HepG2 (cell line): ENCODE results near the gene TBCD. TPM values are rescaled to one million over a fixed set of nuclear protein-coding genes. Genes with fewer than 3 reads are reported as not detected.
A peak's percentile ranks its signal among the peaks of the same experiment; 100 is the strongest.

ENCODE experiments used
- ERF ChIP-seq: IDR thresholded peaks from 2 replicates; pipeline ENCODE4 v1.6.1; 2018; ENCODE audit warnings: missing biosample characterization, missing genetic modification reagents
- FOXM1 ChIP-seq: sonication (generic); formaldehyde crosslinking; IDR thresholded peaks from 2 replicates; pipeline ENCODE4 v1.5.0; 2020; ENCODE audit warnings: missing genetic modification reagents
- HOXA3 ChIP-seq: sonication (generic); formaldehyde crosslinking; IDR thresholded peaks from 2 replicates; pipeline ENCODE4 v1.5.0; 2020; ENCODE audit warnings: missing genetic modification reagents
- MYNN ChIP-seq: sonication (generic); formaldehyde crosslinking; IDR thresholded peaks from 2 replicates; pipeline ENCODE4 v1.4.0; 2020; ENCODE audit warnings: mild to moderate bottlenecking, low read depth, missing genetic modification reagents
- RXRA ChIP-seq: sonication (generic); formaldehyde crosslinking; IDR thresholded peaks from 2 replicates; pipeline ENCODE4 v1.5.1; 2020; ENCODE audit warnings: missing genetic modification reagents
- UBTF ChIP-seq: sonication (generic); formaldehyde crosslinking; IDR thresholded peaks from 2 replicates; pipeline ENCODE4 v1.4.0; 2020; ENCODE audit warnings: mild to moderate bottlenecking, missing genetic modification reagents
- ZBED4 ChIP-seq: sonication (generic); formaldehyde crosslinking; IDR thresholded peaks from 2 replicates; pipeline ENCODE4 v1.4.0; 2020; ENCODE audit warnings: missing genetic modification reagents, borderline replicate concordance
- ZFY ChIP-seq: sonication (generic); formaldehyde crosslinking; IDR thresholded peaks from 2 replicates; pipeline ENCODE4 v1.4.0; 2020; ENCODE audit warnings: missing genetic modification reagents
- ZNF180 ChIP-seq: sonication (generic); formaldehyde crosslinking; IDR thresholded peaks from 2 replicates; pipeline ENCODE4 v1.4.0; 2020; ENCODE audit warnings: low read depth, missing genetic modification reagents, borderline replicate concordance
- ZNF552 ChIP-seq: sonication (generic); formaldehyde crosslinking; IDR thresholded peaks from 2 replicates; pipeline ENCODE4 v1.9.0; 2022; ENCODE audit warnings: missing genetic modification reagents, mild to moderate bottlenecking, borderline replicate concordance
- ZNF605 ChIP-seq: sonication (generic); formaldehyde crosslinking; IDR thresholded peaks from 2 replicates; pipeline ENCODE4 v1.8.0; 2022; ENCODE audit warnings: mild to moderate bottlenecking, missing genetic modification reagents
- ZNF713 ChIP-seq: sonication (generic); formaldehyde crosslinking; IDR thresholded peaks from 2 replicates; pipeline ENCODE4 v1.4.0; 2020; ENCODE audit warnings: mild to moderate bottlenecking, missing genetic modification reagents
- polyA plus RNA-seq, 8 experiments: library from polyadenylated mRNA; depleted of rRNA in 3 of 8; stranded (reverse) in 7 of 8; unstranded in 1 of 8; fragments of >200 nt; fragmentation: Illumina TruSeq in 4 of 8; extraction: Trizol in 4 of 8; gene quantifications; 2 replicates each; pipeline versions ENCODE4 v1.2.1 to v1.2.3, GENCODE V29; 2011 to 2016; ENCODE audit warnings: low read depth in 4 of 8, missing spikeins in 1 of 8, mixed read lengths in 1 of 8; ENCODE audit not compliant: insufficient read depth in 1 of 8
- total RNA-seq, 5 experiments: library from RNA; depleted of rRNA; stranded (reverse); fragments of >200 nt; fragmentation: Illumina TruSeq; extraction: Trizol; gene quantifications; 2 replicates each; pipeline ENCODE4 v1.2.3, GENCODE V29; 2016; ENCODE audit warnings: low read depth in 1 of 5
- TF ChIP-seq, protein P1 (sequence below): sonication (generic); formaldehyde crosslinking; IDR thresholded peaks from 2 replicates; pipeline ENCODE4 v1.4.0; 2020; ENCODE audit warnings: mild to moderate bottlenecking, missing genetic modification reagents
- TF ChIP-seq, protein P2 (sequence below): sonication (generic); formaldehyde crosslinking; IDR thresholded peaks from 2 replicates; pipeline ENCODE4 v1.5.0; 2020; ENCODE audit warnings: mild to moderate bottlenecking, missing genetic modification reagents, borderline replicate concordance
- TF ChIP-seq, protein P3 (sequence below): sonication (generic); formaldehyde crosslinking; IDR thresholded peaks from 2 replicates; pipeline ENCODE4 v1.8.1; 2023; ENCODE audit warnings: mild to moderate bottlenecking, missing genetic modification reagents, borderline replicate concordance
- TF ChIP-seq, protein P4 (sequence below): sonication (generic); formaldehyde crosslinking; IDR thresholded peaks from 2 replicates; pipeline ENCODE4 v1.4.0; 2020; ENCODE audit warnings: missing genetic modification reagents

Gene TBCD
- total and polyA plus RNA-seq, 2 of the 13 experiments (the other 11 are each of a cell fraction or from before 2014, with no cell fraction given) = 33.9 to 54.8 TPM

- 0 out of 2 replicates have a peak, but pooled peaks have one; percentile 56 for TF ChIP-seq ZNF552 (CRISPR knock-in tag)
- TF ChIP-seq ERF (CRISPR knock-in tag) = 0 out of 2 replicates have a peak, but pooled peaks have one; percentile 22
- TF ChIP-seq, protein P1, sequence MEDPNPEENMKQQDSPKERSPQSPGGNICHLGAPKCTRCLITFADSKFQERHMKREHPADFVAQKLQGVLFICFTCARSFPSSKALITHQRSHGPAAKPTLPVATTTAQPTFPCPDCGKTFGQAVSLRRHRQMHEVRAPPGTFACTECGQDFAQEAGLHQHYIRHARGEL (CRISPR knock-in tag) = no peak
- TF ChIP-seq ZNF180 = no peak
- peak; percentile 26; the same call in 1 of the 2 replicates for TF ChIP-seq HOXA3 (CRISPR knock-in tag)
- TF ChIP-seq, protein P2, sequence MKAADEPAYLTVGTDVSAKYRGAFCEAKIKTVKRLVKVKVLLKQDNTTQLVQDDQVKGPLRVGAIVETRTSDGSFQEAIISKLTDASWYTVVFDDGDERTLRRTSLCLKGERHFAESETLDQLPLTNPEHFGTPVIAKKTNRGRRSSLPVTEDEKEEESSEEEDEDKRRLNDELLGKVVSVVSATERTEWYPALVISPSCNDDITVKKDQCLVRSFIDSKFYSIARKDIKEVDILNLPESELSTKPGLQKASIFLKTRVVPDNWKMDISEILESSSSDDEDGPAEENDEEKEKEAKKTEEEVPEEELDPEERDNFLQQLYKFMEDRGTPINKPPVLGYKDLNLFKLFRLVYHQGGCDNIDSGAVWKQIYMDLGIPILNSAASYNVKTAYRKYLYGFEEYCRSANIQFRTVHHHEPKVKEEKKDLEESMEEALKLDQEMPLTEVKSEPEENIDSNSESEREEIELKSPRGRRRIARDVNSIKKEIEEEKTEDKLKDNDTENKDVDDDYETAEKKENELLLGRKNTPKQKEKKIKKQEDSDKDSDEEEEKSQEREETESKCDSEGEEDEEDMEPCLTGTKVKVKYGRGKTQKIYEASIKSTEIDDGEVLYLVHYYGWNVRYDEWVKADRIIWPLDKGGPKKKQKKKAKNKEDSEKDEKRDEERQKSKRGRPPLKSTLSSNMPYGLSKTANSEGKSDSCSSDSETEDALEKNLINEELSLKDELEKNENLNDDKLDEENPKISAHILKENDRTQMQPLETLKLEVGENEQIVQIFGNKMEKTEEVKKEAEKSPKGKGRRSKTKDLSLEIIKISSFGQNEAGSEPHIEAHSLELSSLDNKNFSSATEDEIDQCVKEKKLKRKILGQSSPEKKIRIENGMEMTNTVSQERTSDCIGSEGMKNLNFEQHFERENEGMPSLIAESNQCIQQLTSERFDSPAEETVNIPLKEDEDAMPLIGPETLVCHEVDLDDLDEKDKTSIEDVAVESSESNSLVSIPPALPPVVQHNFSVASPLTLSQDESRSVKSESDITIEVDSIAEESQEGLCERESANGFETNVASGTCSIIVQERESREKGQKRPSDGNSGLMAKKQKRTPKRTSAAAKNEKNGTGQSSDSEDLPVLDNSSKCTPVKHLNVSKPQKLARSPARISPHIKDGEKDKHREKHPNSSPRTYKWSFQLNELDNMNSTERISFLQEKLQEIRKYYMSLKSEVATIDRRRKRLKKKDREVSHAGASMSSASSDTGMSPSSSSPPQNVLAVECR = peak; percentile 82; the same call in 1 of the 2 replicates
- TF ChIP-seq MYNN (CRISPR knock-in tag) = no peak
- TF ChIP-seq ZNF605 (CRISPR knock-in tag) = 0 out of 2 replicates have a peak, but pooled peaks have one; percentile 35
- TF ChIP-seq UBTF = peak; percentile 73
- 0 out of 2 replicates have a peak, but pooled peaks have one; percentile 28 for TF ChIP-seq RXRA (CRISPR knock-in tag)
- TF ChIP-seq, protein P3, sequence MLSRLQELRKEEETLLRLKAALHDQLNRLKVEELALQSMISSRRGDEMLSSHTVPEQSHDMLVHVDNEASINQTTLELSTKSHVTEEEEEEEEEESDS (CRISPR knock-in tag) = no peak
- no peak for TF ChIP-seq ZBED4 (CRISPR knock-in tag)
- TF ChIP-seq ZFY (CRISPR knock-in tag) = no peak
- TF ChIP-seq, protein P4, sequence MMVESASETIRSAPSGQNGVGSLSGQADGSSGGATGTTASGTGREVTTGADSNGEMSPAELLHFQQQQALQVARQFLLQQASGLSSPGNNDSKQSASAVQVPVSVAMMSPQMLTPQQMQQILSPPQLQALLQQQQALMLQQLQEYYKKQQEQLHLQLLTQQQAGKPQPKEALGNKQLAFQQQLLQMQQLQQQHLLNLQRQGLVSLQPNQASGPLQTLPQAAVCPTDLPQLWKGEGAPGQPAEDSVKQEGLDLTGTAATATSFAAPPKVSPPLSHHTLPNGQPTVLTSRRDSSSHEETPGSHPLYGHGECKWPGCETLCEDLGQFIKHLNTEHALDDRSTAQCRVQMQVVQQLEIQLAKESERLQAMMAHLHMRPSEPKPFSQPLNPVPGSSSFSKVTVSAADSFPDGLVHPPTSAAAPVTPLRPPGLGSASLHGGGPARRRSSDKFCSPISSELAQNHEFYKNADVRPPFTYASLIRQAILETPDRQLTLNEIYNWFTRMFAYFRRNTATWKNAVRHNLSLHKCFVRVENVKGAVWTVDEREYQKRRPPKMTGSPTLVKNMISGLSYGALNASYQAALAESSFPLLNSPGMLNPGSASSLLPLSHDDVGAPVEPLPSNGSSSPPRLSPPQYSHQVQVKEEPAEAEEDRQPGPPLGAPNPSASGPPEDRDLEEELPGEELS = peak; percentile 48; the same call in 1 of the 2 replicates
- no peak for TF ChIP-seq ZNF713 (CRISPR knock-in tag)
- no peak for TF ChIP-seq FOXM1
These were observed 96.2 kb downstream of the TBCD start (continued) for GRCh38 chr17:82848022-82848592.
